Heart left ventricle (tissue), 11 donors: ENCODE results near the gene KLF7. TPM values are rescaled to one million over a fixed set of nuclear protein-coding genes. Genes with fewer than 3 reads are reported as not detected.

Source experiments
- microRNA-seq, 4 donors: library from miRNA; unstranded; fragments of <30 nt; microRNA quantifications; one replicate each; pipeline versions ENCODE4 to v1.2.0, GENCODE V29; 2017 to 2020
- polyA plus RNA-seq, 2 donors: library from polyadenylated mRNA; stranded (reverse); fragments of 200-250 nt; gene quantifications; one replicate each; pipeline ENCODE4 v1.2.3, GENCODE V29; 2013
- total RNA-seq, 9 donors: library from RNA; depleted of rRNA in 2 of 9; stranded (reverse); fragments of >200 nt in 2 of 9; fragmentation: NEBNext Ultra II Directional in 3 of 9; extraction: Animal tissue kit (Norgen Biotek cat#: 25700) in 3 of 9; gene quantifications; one replicate each; pipeline versions ENCODE4 v1.1.0 to v1.2.4, GENCODE V29; 2016 to 2023
- donor health status: ischemic (EF 13 %, LVEDD 7.1; RV severe dilation, severe dysfunction).
- donor health status: healthy with polysubstance abuse.
- donor health status: DM: no; HTN: yes; CAD: no.
- donor health status: DM: no; HTN: no; CAD: no.
- donor health status: ischemic (EF 25% LVEDD 5.7; RV mildly dilated, moderate dysfunction).
- donor health status: healthy.
- donor health status: DM: yes; HTN: yes; CAD: no.
- donor health status: PGD.
- donor health status: nonischemic (EF 23%, LVEDD 6.1; RV moderate dilation, normal function).

The KLF7 gene
- total and polyA plus RNA-seq, 11 donors: 5.0 to 49.8 (median 26.2) TPM

Small RNA genes within 50 kb of the gene (microRNA-seq; reads per million reads assigned to microRNA genes)
- gene MIR2355 (6.6 to 27.8 (median 10.5) reads per million in 4 donors), gene MIR7845 (1.2 to 3.1 (median 1.6) reads per million in 4 donors)

Other genes with a start within 250 kb of the KLF7 start
- under 1 TPM in 4 of 9 donors, not detected in 5; 0.24 to 0.67 (median 0.41) TPM for gene CPO, start 226.4 kb downstream of the KLF7 start, total RNA-seq
- gene CPO, start 226.4 kb downstream of the KLF7 start, polyA plus RNA-seq: under 1 TPM; 0.10 to 0.30 TPM